Hepatocyte (in vitro differentiated cells): ENCODE data around the gene OR7C2.

Experiments
- CTCF ChIP-seq: fragments of 200-600 bp; sonication (generic); IDR thresholded peaks from 2 replicates; pipeline ENCODE4 v1.5.1; 2016; ENCODE audit warnings: antibody characterized with exemption, mild to moderate bottlenecking; ENCODE audit not compliant: poor library complexity
- EZH2phosphoT487 ChIP-seq: fragments of 200-600 bp; sonication (generic); IDR thresholded peaks from one replicate; pipeline ENCODE4 v1.6.1; 2018; ENCODE audit warnings: antibody characterized with exemption, mild to moderate bottlenecking, low read depth, moderate library complexity; ENCODE audit not compliant: unreplicated experiment, severe bottlenecking

GRCh38 chr19:14950421-14950820 is 9.1 kb downstream of the OR7C2 start:
- TF ChIP-seq CTCF (no peak), EZH2phosphoT487 (no peak)
